OCI-LY7 (cell line): ENCODE results near the gene ALKBH3.

Experiments
- EZH2phosphoT487 ChIP-seq: fragments of 200-600 bp; sonication (generic); IDR thresholded peaks from 2 replicates; pipeline ENCODE4 v1.6.1; 2018; ENCODE audit warnings: low read depth, borderline replicate concordance, mild to moderate bottlenecking, mixed run types, antibody characterized with exemption, low read length, moderate library complexity, mixed read lengths
- TF ChIP-seq, protein P1 (sequence below): fragments of 200-600 bp; sonication (generic); conservative IDR thresholded peaks from 2 replicates; pipeline ENCODE4 v1.5.1; 2014; ENCODE audit warnings: mild to moderate bottlenecking, antibody characterized with exemption, low read length, moderate library complexity, mixed read lengths

DNA sequence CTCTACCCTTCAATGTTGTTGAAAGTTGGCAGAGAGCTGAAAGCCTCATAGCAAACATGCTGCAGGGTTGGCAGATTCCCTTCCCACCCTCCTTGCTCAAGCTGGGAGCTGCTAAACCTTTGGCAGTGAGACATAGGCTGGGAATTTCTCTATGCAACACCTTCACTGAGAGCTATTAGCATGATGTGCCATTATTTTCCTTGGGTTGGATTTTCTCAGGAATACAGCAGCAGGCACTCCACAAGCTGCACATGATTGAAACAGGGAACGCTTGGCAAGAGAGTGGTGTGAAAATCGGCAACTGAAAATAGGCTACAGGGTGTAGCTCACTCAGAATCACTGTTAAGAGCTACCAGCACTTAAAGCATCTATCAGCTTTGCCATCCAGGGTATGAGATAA lies 9.6 kb upstream of the ALKBH3 start:
- TF ChIP-seq, protein P1, sequence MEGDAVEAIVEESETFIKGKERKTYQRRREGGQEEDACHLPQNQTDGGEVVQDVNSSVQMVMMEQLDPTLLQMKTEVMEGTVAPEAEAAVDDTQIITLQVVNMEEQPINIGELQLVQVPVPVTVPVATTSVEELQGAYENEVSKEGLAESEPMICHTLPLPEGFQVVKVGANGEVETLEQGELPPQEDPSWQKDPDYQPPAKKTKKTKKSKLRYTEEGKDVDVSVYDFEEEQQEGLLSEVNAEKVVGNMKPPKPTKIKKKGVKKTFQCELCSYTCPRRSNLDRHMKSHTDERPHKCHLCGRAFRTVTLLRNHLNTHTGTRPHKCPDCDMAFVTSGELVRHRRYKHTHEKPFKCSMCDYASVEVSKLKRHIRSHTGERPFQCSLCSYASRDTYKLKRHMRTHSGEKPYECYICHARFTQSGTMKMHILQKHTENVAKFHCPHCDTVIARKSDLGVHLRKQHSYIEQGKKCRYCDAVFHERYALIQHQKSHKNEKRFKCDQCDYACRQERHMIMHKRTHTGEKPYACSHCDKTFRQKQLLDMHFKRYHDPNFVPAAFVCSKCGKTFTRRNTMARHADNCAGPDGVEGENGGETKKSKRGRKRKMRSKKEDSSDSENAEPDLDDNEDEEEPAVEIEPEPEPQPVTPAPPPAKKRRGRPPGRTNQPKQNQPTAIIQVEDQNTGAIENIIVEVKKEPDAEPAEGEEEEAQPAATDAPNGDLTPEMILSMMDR = no peak
- TF ChIP-seq EZH2phosphoT487 = no peak
